Stimulated activated CD8-positive, alpha-beta memory T cell treated with anti-CD3 and anti-CD28 coated beads, Interleukin-4, amount 100 ng/mL, for 4 hours (primary cell): Measurements from ENCODE around the gene DENND6B.
A peak's percentile ranks its signal among the peaks of the same experiment; 100 is the strongest.

Experiments used
- DNase-seq, 2 donors: peaks; one replicate each; pipeline ENCODE4 v3.0.0-alpha.2; 2020; ENCODE audit warnings: low read depth in 2 of 2, low spot score in 1 of 2

Gene DENND6B

DNA sequence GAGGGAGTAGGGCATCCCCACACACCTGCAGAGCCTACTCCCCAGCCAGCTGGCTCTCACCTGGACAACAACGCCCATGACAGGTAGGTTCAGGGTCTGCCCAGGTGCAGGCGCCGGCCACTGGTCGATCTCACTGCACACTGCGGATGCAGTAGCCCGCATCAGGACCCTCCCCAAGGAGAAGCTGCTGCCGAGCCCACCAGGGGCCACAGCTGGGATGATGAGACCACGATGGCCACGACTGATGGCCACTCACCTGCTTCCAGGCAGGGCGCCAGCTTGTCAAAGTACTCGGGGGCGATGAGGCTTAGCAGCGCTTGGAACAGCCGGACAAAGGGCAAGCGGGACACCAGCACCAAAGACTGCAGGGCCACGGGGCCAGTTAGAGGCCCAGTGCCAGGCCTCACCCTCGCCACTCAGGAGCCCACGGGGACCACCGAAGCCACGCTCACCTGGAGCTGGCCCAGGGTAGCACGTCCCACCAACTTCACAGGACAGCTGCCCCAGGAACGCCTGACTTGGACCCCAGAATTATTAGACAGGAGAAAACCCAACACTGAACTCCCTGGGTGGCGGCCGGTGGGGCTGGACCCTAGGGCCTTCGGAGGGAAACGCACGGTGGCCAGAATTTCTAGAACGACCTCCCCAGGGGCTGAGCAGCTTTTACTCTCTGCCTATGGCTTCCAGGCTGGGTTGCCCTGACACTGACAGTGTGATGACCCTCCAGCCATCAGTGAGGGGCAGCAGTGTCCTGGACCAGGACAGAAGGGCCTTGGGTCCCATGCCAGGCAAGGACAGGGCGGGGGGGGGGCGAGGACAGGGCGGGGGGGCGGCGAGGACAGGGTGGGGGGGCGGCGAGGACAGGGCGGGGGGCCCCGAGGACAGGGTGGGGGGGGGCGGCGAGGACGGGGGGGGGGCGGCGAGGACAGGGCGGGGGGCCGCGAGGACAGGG is 10.4 kb downstream of the DENND6B start:
- DNase-seq: no peak

GRCh38 chr22:50315289-50316113 is 11.3 kb downstream of the DENND6B start:
- DNase-seq: no peak

DNA sequence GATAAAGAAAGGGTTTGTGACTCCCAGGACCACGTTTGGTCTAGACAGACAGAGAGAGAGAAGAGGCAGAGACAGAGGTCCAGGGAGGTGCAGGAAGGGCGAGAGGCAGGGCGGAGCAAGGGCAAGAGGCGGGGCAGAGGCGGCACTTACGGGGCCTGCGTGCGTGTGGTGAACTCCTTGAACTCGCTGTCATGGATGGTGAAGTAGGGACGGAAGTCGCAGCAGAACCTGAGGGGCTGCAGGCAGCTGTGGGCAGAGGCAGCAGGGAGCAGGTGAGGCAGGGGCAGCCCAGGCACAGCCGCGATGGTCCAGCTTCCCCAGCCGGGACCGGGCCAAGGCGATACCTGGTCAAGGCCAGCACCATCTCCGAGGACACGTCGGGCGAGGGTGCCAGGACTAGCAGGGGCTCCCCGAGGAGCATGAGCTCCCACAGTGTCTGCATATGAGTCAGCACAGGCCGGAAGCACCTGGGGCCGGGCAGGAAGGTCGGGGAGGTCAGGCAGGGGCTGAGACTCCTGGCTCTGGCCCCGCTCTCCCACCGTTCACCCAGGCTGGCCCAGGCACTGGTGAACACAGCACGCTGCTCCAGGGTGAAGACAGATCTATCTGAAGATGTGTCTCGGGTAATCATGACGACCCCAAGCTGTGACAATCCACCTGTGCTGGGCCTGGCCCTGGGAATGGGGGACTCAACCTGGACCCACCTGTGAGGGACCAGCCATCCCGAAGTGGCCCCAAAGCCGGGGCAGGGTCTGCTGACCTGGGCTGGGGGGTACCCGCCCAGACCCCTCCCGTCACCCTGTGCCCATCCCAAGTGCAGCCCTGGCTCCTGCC is 12.1 kb downstream of the DENND6B start:
- DNase-seq: peak; percentile 36 to 46

- DNase-seq: no peak
Observed at GRCh38 chr22:50314081-50314454, 12.7 kb downstream of the DENND6B start.

- no peak for DNase-seq
Observed at GRCh38 chr22:50313600-50313999, 13.2 kb downstream of the DENND6B start.

- no peak for DNase-seq
Observed at GRCh38 chr22:50313021-50313420, 13.8 kb downstream of the DENND6B start.

GRCh38 chr22:50312371-50312770 is 14.4 kb downstream of the DENND6B start:
- DNase-seq: no peak

DNA sequence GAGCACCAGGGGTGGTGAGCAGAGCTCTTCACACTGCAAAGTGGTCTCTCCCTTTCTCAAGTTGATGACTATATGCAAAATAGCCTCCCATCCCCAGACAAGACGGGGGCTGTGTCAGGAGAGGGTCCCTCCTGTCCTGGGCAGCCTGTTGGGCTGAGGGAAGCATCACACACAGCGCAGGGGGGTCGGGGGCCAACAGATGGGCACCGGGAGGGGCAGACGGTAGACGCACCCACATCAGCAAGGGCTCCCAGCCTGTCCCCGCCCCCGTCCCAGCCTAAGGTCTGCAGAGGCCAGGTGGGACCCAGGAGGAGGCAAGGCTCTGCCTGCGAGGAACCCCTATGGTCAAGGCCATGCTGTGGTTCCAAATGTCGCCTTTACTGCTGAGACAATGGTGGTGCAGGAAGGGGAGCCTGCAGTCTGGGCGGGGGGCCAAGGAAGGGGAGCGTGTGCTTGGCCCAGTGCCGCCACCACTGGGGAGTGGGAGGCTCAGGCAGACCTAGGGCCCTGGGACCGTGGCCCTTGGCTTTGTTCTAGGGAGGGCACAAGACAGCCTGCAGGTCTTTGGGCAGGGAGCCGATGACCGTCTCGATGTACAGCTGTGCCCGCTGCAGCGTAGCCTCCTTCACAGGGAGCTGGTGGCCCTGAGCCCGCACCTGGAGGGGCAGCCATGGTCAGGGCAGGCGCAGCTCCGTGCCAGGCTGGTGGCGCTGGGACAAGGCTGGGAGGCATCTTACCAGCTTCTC is 15.0 kb downstream of the DENND6B start:
- DNase-seq: no peak

DNA sequence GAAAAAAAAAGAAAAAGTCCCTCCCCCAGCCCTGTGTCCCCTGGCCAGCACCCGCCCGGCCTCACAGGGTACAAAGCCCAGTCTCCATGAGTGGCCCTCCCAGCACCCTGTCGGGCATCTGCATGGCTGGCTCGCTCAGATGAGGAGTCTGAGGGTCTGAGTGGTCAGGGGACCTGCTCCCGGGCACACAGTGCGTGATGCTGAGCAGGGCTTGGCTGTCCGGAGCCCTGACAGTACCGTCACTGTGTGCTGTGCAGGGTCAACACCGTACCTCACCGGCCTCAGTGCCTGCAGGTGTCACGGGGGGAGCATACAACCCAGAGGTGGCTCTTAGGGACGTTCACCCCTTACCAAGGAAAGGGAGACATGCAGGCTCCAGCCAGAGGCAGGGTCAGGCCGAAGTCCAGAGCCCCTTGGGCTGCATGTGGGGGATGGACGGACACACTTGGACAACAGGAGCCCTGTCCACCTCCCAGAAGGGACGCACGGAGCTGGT is 15.8 kb downstream of the DENND6B start:
- DNase-seq: no peak

DNA sequence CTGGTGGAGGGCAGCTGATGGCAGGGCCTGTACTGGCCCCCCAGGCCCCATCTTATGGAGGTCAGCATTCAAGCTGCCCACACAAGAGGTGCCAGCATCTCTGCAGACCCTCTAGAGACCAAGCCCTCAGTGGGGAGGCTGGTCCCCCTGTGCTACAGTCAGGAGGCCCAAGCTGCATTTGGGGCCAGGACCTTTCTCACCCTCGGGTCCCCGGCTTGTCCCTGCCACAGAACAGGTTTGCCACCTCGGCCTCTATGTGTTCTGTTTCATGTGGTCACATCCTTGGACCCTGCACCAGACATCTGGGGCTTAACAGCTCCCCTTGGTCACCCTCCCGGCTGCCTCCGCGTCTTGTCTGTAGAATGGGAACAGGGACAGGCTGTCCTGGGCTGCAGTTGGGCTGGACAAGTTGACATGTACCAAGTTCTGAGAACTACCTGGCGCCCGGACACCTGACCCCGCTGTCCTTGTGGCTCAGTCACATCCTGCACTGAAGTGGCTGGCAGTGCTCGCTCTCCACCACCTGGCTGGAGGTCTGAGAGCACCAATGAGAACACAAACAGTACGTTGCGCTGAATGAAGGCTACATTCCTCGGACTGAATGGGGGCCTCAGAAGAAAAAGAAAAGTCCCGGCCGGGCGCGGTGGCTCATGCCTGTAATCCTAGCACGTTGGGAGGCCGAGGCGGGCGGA is 16.6 kb downstream of the DENND6B start:
- DNase-seq: no peak

GRCh38 chr22:50309601-50309991 is 17.2 kb downstream of the DENND6B start:
- DNase-seq: no peak

GRCh38 chr22:50308986-50309600 is 17.7 kb downstream of the DENND6B start:
- no peak for DNase-seq

GRCh38 chr22:50308597-50308935 is 18.2 kb downstream of the DENND6B start:
- no peak for DNase-seq

DNA sequence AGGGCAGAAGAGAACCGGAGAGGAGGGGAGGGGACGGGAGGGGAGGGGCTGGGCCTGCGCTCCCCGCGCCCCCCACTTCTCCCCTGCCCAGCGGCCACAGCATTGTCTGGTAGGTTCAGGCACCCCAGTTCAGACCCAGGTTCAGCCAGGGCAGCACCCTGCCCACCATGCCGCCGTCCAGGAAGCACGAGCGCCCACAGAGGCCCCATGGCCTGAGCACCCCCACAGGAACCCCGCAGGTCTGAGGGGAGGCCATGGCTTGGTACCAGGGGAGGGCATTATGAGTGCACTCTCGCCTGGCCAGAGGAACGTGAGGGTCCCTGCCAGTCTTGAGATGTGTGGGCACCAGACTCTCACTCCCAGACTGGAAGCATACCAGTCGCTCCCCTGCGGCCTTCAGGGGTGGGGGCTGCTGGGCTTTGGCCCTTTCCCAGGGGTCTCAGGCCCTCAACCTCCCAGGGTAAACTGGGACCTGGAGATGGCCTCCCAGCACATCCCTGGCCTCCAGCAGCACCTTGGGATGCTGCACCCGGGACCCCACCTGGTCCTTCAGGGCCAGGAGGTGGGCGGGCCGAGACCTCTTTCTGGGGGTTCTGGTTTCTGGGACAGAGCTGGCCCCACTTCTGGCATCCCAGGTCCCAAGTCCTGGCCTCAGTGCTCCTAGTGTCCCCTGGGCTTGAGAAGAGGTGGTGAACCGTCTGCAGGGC is 18.8 kb downstream of the DENND6B start:
- no peak for DNase-seq

DNA sequence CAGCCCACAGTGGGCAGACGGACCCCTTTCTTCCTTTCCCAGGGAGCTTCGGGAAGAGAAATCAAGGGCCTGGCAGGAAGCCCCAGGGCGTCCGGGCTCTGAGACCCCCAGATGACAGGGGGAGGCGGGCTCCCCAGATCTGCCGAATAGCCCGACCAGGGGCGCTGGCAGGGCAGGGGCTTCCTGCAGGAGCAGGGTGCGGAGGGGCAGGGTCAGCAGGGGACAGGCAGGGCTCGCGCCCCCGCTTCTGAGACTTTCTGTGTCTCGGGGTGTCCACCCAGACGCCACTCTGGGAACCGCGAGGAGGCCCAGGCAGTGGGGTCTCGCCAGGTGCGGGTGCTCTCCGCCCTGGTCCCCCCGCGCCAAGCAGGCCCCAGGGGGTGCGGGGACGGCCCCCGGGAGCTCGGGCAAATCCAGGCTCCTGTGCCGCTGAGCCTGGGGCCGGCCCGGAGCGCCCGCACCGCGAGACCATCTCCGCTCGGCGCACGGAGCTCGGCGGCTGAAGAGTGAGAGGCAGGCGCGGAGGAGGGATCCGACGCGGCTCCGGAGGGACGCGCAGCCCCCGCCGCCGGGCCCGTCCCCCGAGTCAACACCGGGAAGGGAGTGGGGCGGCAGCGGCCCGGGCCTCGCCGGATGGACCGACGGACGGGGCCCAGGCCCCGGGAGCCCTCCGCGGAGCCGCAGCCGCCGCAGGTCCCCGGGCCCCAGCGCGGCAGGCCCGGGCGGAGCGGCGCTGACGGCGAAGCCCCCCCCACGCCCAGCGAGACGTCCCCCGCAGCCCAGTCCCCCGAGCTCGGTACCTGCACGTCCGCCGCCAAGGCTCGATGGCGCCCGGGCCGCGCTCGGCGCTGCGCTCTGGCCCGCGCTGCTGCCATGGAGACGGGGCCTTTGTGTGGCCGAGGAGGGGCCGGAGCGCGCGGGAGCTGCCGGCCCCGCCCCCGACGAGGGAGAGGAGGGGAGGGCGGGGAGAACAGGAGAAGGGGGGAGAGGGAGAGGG is 19.8 kb downstream of the DENND6B start, which contains the start of gene PLXNB2:
Gene PLXNB2, minus strand, starts transcription at position 894 of the 997 bp plus-strand sequence. CDS start 17,062 bp downstream, outside the sequence.
- no peak for DNase-seq

DNA sequence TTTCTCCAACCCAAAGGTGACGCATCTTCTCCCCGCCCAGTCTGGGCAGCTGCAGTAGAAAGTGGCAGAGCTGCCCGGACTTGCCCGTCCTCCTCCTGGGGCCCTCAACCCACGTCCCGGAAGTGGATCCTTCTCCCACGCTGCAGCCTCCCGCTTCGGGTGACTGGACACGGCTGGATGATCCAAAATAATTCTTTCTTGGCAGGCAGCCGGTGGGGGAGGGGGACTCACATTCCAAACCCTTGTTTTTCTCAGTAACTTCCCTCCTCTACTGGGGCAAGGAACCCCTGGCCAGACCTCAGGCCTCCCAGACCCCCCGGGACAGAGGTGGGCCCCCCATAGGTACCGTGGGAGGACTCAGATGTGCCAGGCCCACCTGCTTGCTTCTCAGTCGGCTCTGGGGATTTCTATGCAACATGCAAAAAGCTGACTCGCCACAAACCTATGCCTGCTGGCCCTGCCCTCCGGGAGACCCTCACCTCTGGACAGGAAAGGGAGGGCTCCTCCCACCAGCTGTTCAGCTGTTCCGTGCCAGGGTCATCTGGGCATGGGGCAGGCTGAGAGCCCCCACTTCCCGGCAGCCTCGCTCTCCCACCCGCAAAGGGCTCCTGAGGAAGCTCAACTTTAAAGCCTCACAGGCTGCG is 20.8 kb downstream of the DENND6B start:
- no peak for DNase-seq

- no peak for DNase-seq
Observed at GRCh38 chr22:50305393-50305922, 21.4 kb downstream of the DENND6B start.
